ENCODE results near the gene SV2B.

The SV2B gene

GRCh38 chr15:91142946-91143345, 42.9 kb downstream of the SV2B start:
- DNase-seq, result no peak

- DNase-seq, result no peak
Observed at GRCh38 chr15:91146728-91147127, 46.7 kb downstream of the SV2B start.

- no peak for DNase-seq
Observed at GRCh38 chr15:91148243-91148642, 48.2 kb downstream of the SV2B start.

- DNase-seq, result no peak
Observed at GRCh38 chr15:91150502-91151160, 50.6 kb downstream of the SV2B start.

- no peak for DNase-seq
Observed at GRCh38 chr15:91151781-91152563, 51.9 kb downstream of the SV2B start.

- DNase-seq, result no peak
Observed at GRCh38 chr15:91152896-91153581, 53.0 kb downstream of the SV2B start.

- no peak for DNase-seq
Observed at GRCh38 chr15:91153954-91154353, 53.9 kb downstream of the SV2B start.

- DNase-seq, result no peak
Observed at GRCh38 chr15:91156175-91156726, 56.2 kb downstream of the SV2B start.

- DNase-seq, result no peak
Observed at GRCh38 chr15:91158415-91159394, 58.6 kb downstream of the SV2B start.

GRCh38 chr15:91165850-91166249, 65.8 kb downstream of the SV2B start:
- no peak for DNase-seq

GRCh38 chr15:91168457-91168856, 68.4 kb downstream of the SV2B start:
- no peak for DNase-seq

- no peak for DNase-seq
Observed at GRCh38 chr15:91171334-91171733, 71.3 kb downstream of the SV2B start.

- no peak for DNase-seq
Observed at GRCh38 chr15:91182101-91182500, 82.0 kb downstream of the SV2B start.

GRCh38 chr15:91183596-91183995, 83.5 kb downstream of the SV2B start:
- DNase-seq, result no peak

- no peak for DNase-seq
Observed at GRCh38 chr15:91184441-91184840, 84.4 kb downstream of the SV2B start.

- DNase-seq, result no peak
Observed at GRCh38 chr15:91186904-91187656, 87.0 kb downstream of the SV2B start.

GRCh38 chr15:91192285-91192684, 92.2 kb downstream of the SV2B start:
- DNase-seq, result no peak

- no peak for DNase-seq
Observed at GRCh38 chr15:91192690-91193377, 92.8 kb downstream of the SV2B start.

- DNase-seq, result no peak
Observed at GRCh38 chr15:91193378-91193720, 93.3 kb downstream of the SV2B start.

- DNase-seq, result no peak
Observed at GRCh38 chr15:91196127-91196526, 96.1 kb downstream of the SV2B start.

GRCh38 chr15:91196768-91197167, 96.7 kb downstream of the SV2B start:
- no peak for DNase-seq
